Activated B cell treated with CpG ODN at 0.5 μM for 24 hours (primary cell): ENCODE data around the gene GTF2H4. TPM values are rescaled to one million over a fixed set of nuclear protein-coding genes. Genes with fewer than 3 reads are reported as not detected.
A peak's percentile ranks its signal among the peaks of the same experiment; 100 is the strongest.
"Not testable (repeated sequence)": the region's sequence is repeated elsewhere in the genome, so short reads cannot be mapped to it uniquely, and the experiment has no call there.

Source experiments
- ATAC-seq: fragments of 200-7000 bp; cut with Tn5 transposase; one replicate; pipeline ENCODE4 v1.10.0; 2021; ENCODE audit warnings: low read depth, mild to moderate bottlenecking, moderate library complexity
- CTCF ChIA-PET: fragments of 350-600 bp; sonication (Branson Sonifier 250); formaldehyde crosslinking; loops from one replicate; lab custom pipeline; 2021; ENCODE audit warnings: antibody characterized with exemption; lab: Charles Lee
- POLR2A ChIA-PET: fragments of 350-600 bp; sonication (Branson Sonifier 250); formaldehyde crosslinking; loops from one replicate; lab custom pipeline; 2021; ENCODE audit warnings: antibody characterized with exemption; lab: Charles Lee
- DNase-seq: peaks from one replicate; pipeline ENCODE4 v3.0.0; 2022
- H3K27ac Mint-ChIP-seq: one replicate; pipeline ENCODE4 v1.8.0; 2020; ENCODE audit warnings: mixed read lengths
- H3K27me3 Mint-ChIP-seq: one replicate; pipeline ENCODE4 v1.8.0; 2021; ENCODE audit warnings: mixed read lengths
- H3K36me3 Mint-ChIP-seq: one replicate; pipeline ENCODE4 v1.8.0; 2021; ENCODE audit warnings: low read depth, mixed read lengths
- H3K4me1 Mint-ChIP-seq: one replicate; pipeline ENCODE4 v1.8.0; 2021; ENCODE audit warnings: mixed read lengths
- H3K4me3 Mint-ChIP-seq: one replicate; pipeline ENCODE4 v1.8.0; 2020; ENCODE audit warnings: mild to moderate bottlenecking, mixed read lengths
- H3K9me3 Mint-ChIP-seq: one replicate; pipeline ENCODE4 v1.8.0; 2020; ENCODE audit warnings: mixed read lengths
- intact Hi-C: fragments of 100-400 bp; cut with micrococcal nuclease; formaldehyde crosslinking; loops from one replicate; pipeline ENCODE4 v1.15.1; 2024
- total RNA-seq: library from RNA; stranded (reverse); gene quantifications from 2 replicates; pipeline ENCODE4 v1.2.3, GENCODE V29; 2022
- TF ChIP-seq, protein P1 (sequence below): fragments of 200-600 bp; IDR thresholded peaks from one replicate; pipeline ENCODE4 v1.8.0; 2022; ENCODE audit warnings: antibody characterized with exemption, mild to moderate bottlenecking

GTF2H4 gene
- total RNA-seq, 1 donor from 2014 or later: 42.3 TPM

DNA sequence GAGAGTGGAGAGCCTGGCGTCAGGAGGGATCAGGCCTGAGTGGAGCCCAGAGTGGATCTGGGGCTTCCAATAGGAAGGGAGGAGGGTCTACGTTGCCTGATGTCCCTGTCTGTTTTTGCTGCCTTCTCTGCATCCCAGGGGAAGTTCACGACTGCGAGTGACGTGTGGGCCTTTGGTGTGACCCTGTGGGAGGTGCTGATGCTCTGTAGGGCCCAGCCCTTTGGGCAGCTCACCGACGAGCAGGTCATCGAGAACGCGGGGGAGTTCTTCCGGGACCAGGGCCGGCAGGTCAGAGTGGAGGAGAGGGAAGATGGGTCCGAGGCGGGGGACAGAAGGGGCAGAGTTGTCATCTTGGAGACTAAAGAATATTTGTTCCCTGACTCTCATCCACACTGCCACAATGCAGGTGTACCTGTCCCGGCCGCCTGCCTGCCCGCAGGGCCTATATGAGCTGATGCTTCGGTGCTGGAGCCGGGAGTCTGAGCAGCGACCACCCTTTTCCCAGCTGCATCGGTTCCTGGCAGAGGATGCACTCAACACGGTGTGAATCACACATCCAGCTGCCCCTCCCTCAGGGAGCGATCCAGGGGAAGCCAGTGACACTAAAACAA lies 9.2 kb upstream of the GTF2H4 start:
- no peaks in the 10 kb centered on the region for H3K27me3 Mint-ChIP-seq
- no peaks in the 10 kb centered on the region for H3K9me3 Mint-ChIP-seq
- TF ChIP-seq, protein P1, sequence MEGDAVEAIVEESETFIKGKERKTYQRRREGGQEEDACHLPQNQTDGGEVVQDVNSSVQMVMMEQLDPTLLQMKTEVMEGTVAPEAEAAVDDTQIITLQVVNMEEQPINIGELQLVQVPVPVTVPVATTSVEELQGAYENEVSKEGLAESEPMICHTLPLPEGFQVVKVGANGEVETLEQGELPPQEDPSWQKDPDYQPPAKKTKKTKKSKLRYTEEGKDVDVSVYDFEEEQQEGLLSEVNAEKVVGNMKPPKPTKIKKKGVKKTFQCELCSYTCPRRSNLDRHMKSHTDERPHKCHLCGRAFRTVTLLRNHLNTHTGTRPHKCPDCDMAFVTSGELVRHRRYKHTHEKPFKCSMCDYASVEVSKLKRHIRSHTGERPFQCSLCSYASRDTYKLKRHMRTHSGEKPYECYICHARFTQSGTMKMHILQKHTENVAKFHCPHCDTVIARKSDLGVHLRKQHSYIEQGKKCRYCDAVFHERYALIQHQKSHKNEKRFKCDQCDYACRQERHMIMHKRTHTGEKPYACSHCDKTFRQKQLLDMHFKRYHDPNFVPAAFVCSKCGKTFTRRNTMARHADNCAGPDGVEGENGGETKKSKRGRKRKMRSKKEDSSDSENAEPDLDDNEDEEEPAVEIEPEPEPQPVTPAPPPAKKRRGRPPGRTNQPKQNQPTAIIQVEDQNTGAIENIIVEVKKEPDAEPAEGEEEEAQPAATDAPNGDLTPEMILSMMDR: no peak
- no peak for ATAC-seq
- ChIA-PET CTCF (interaction anchor here (1.3 kb wide), 1 partner anchor 17 kb away, joined by 3 read pairs; no protein-coding TSS in a partner anchor), POLR2A (no interaction called here)
- H3K27ac Mint-ChIP-seq: no peak overlapping the region
- DNase-seq: no peak
- H3K4me1 Mint-ChIP-seq: peaks cover 20% of the 10 kb centered on the region
- H3K4me3 Mint-ChIP-seq: no peak overlapping the region
- H3K36me3 Mint-ChIP-seq: peaks cover 45% of the 10 kb centered on the region
- intact Hi-C loops: no loop called here

DNA sequence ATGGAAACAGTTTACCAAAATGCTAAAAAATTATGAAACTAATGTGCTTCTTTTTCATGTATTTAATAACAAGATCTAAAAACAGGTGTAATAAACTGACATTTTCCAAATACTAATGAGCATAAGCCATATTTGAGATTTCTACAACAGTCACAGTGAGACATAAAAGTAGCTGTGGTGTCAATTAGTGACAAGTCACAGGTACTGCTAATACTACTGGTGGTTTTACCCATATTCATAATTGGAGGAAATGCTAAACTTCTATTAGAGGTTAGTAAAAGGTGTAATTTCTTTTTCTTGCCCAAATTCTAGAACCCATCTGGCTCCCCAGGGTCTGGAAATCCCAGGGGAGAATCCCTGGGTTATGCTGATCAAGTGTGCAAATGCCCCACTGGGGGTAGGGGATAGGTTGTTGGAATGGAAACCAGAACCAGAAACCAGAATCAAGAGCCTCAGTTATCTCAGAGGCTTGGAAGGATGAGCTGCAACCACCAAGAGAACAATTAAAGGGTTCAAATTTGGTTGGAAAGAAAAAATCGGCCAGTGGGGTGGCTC lies 7.1 kb upstream of the GTF2H4 start:
- CTCF ChIA-PET: no interaction called here

DNA sequence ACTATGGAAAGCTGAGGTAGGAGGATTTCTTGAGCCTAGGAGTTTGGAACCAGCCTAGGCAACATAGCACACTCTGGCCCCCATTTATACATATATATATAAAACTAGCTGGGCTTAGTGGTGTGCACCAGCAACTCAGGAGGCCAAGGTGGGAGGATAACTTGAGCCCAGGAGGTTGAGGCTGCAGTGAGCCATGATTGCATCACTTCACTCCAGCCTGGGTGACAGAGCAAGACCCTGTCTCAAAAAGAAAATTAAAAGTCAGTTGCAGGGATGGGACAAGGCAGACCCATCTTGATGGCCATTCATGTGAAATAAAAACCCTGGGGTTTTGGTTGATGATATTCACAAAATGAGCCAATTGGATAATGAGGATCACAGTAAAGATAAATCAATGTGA lies 6.6 kb upstream of the GTF2H4 start:
- ATAC-seq (no peak), DNase-seq (no peak)
- intact Hi-C loops: loop anchor here (10.0 kb wide), 1 partner anchor 437 kb away; no protein-coding TSS in a partner anchor
- ChIA-PET POLR2A (interaction anchor here (1.5 kb wide), 1 partner anchor 13 kb away, joined by 4 read pairs; the partner anchor contains the start of gene VARS2), CTCF (no interaction called here)
- TF ChIP-seq, protein P1: no peak
- H3K27ac Mint-ChIP-seq: no peak overlapping the region
- H3K36me3 Mint-ChIP-seq: peaks cover 31% of the 10 kb centered on the region
- peaks cover 20% of the 10 kb centered on the region for H3K4me1 Mint-ChIP-seq
- H3K4me3 Mint-ChIP-seq: no peak overlapping the region
- no peaks in the 10 kb centered on the region for H3K27me3 Mint-ChIP-seq
- H3K9me3 Mint-ChIP-seq: no peaks in the 10 kb centered on the region

More for the DNA sequence above, 7.1 kb upstream of the GTF2H4 start:
- TF ChIP-seq, protein P1: no peak
- intact Hi-C loops: loop anchor here (10.0 kb wide), 1 partner anchor 436 kb away; no protein-coding TSS in a partner anchor
- no peaks in the 10 kb centered on the region for H3K27me3 Mint-ChIP-seq
- H3K36me3 Mint-ChIP-seq: peaks cover 32% of the 10 kb centered on the region
- ATAC-seq (no peak), DNase-seq (no peak)
- peaks cover 20% of the 10 kb centered on the region for H3K4me1 Mint-ChIP-seq
- H3K4me3 Mint-ChIP-seq: no peak overlapping the region
- no peaks in the 10 kb centered on the region for H3K9me3 Mint-ChIP-seq
- H3K27ac Mint-ChIP-seq: no peak overlapping the region
- POLR2A ChIA-PET: interaction anchor here (1.5 kb wide), 1 partner anchor 13 kb away, joined by 4 read pairs; the partner anchor contains the start of gene VARS2

DNA sequence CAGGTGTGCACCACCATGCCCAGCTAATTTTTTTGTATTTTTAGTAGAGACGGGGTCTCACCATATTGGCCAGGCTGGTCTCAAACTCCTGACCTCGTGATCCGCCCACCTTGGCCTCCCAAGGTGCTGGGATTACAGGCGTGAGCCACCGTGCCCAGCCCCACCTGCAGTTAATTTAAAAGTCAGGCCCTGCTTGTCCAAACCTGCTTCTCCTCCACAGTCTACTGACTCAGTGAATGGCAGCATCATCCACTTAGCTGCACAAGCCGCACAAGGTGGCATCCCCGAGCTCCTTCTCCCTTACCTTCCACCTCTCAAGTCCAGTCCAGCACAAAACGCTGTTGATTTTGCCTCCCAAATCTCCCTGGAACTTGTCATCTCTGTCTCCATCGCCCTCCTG lies 5.8 kb upstream of the GTF2H4 start:
- H3K27me3 Mint-ChIP-seq, H3K4me3 Mint-ChIP-seq, ATAC-seq, CTCF ChIA-PET, DNase-seq, H3K9me3 Mint-ChIP-seq, POLR2A ChIA-PET: not testable (repeated sequence)
- H3K27ac Mint-ChIP-seq: peak overlapping the region; percentile 57
- H3K36me3 Mint-ChIP-seq: peaks cover 26% of the 10 kb centered on the region
- intact Hi-C loops: loop anchor here (10.0 kb wide), 1 partner anchor 437 kb away; no protein-coding TSS in a partner anchor
- H3K4me1 Mint-ChIP-seq: peaks cover 22% of the 10 kb centered on the region

DNA sequence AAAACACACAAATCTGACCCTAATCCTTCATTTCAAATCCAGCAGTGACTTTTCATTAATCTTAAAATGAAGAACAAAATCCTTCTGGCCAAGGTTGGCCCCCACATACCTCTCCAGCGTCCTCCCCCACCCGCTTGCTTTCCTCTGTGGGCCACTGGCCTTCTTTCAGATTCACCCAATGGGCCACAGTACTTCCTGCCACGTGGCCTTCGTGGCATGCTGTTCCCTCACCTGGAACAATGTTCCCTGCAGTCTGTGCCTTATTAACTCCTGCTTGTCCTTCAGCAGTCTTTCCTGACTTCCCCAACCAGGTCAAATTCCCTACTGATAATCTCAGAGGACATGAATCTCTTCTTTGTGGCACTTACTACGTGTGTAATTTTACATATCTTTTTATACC lies 5.3 kb upstream of the GTF2H4 start:
- no peaks in the 10 kb centered on the region for H3K9me3 Mint-ChIP-seq
- peaks cover 25% of the 10 kb centered on the region for H3K36me3 Mint-ChIP-seq
- no peak for ATAC-seq
- H3K4me1 Mint-ChIP-seq: peaks cover 24% of the 10 kb centered on the region
- ChIA-PET POLR2A (no interaction called here), CTCF (no interaction called here)
- DNase-seq: no peak
- no peaks in the 10 kb centered on the region for H3K27me3 Mint-ChIP-seq
- H3K4me3 Mint-ChIP-seq: no peak overlapping the region
- intact Hi-C loops: loop anchor here (10.0 kb wide), 1 partner anchor 438 kb away; no protein-coding TSS in a partner anchor
- peak overlapping the region; percentile 57 for H3K27ac Mint-ChIP-seq
- TF ChIP-seq, protein P1: no peak
